K562 (cell line): ENCODE measurements around the gene GPC2. TPM values are rescaled to one million over a fixed set of nuclear protein-coding genes. Genes with fewer than 3 reads are reported as not detected.

Experiments used
- CLOCK ChIP-seq: fragments of 250-450 bp; sonication (Bioruptor Pico); IDR thresholded peaks from 2 replicates; pipeline ENCODE4 v1.4.0; 2020; ENCODE audit warnings: mild to moderate bottlenecking, moderate library complexity, borderline replicate concordance
- ERF ChIP-seq: fragments of 450-650 bp; formaldehyde crosslinking; IDR thresholded peaks from 2 replicates; pipeline ENCODE4 v1.4.0; 2020; ENCODE audit warnings: mild to moderate bottlenecking, mixed read lengths
- ETV6 ChIP-seq, 3 experiments: fragments of 150-350 bp in 1 of 3; sonication (generic) in 1 of 3; formaldehyde crosslinking in 1 of 3; IDR thresholded peaks; 2 replicates each; pipeline versions ENCODE4 v1.6.1 to v1.8.0; 2014 to 2022; ENCODE audit warnings: borderline replicate concordance in 2 of 3, low read depth in 2 of 3, antibody characterized with exemption in 1 of 3, low read length in 1 of 3, mild to moderate bottlenecking in 1 of 3, missing genetic modification reagents in 1 of 3
- HDAC6 ChIP-seq: IDR thresholded peaks from 2 replicates; pipeline ENCODE4 v1.6.1; 2012; ENCODE audit warnings: low read depth, mild to moderate bottlenecking, control low read depth, inconsistent platforms, low read length, moderate library complexity
- HES1 ChIP-seq: fragments of 450-650 bp; IDR thresholded peaks from 2 replicates; pipeline ENCODE4 v1.6.1; 2016; ENCODE audit warnings: low read depth, mild to moderate bottlenecking, moderate library complexity
- HIVEP1 ChIP-seq: fragments of 250-450 bp; sonication (Bioruptor Pico); IDR thresholded peaks from 2 replicates; pipeline ENCODE4 v1.4.0; 2020; ENCODE audit warnings: mild to moderate bottlenecking
- PML ChIP-seq: IDR thresholded peaks from 2 replicates; pipeline ENCODE4 v1.6.1; 2012; ENCODE audit warnings: low read length, inconsistent platforms
- POLR2A ChIP-seq: fragments of 450-650 bp; conservative IDR thresholded peaks from 2 replicates; pipeline ENCODE4 v1.6.1; 2016
- RBFOX2 ChIP-seq: fragments of 200-400 bp; formaldehyde crosslinking; IDR thresholded peaks from 2 replicates; pipeline ENCODE4 v1.6.1; 2017; ENCODE audit warnings: low read depth, mild to moderate bottlenecking, low read length, moderate library complexity
- REST ChIP-seq, 2 experiments: fragments of 450-650 bp; formaldehyde crosslinking in 1 of 2; IDR thresholded peaks; 2 replicates each; pipeline versions ENCODE4 v1.4.0 to v1.6.1; 2014 to 2020; ENCODE audit warnings: mild to moderate bottlenecking in 2 of 2, borderline replicate concordance in 1 of 2, low read depth in 1 of 2
- THRB ChIP-seq: fragments of 450-650 bp; formaldehyde crosslinking; conservative IDR thresholded peaks from 2 replicates; pipeline ENCODE4 v1.4.0; 2022; ENCODE audit warnings: mild to moderate bottlenecking, missing genetic modification characterization
- polyA plus RNA-seq, 8 experiments: library from polyadenylated mRNA; depleted of rRNA in 4 of 8; stranded (reverse) in 5 of 8; unstranded in 3 of 8; fragments of >200 nt; fragmentation: Nextera tagmentation in 2 of 8; fragmentation: Illumina TruSeq in 1 of 8; extraction: Ambion mirVana in 2 of 8; extraction: Trizol in 1 of 8; gene quantifications; 2 replicates each; pipeline versions ENCODE4 v1.2.1 to v1.2.3, GENCODE V29; 2011 to 2014; ENCODE audit warnings: inconsistent platforms in 1 of 8, missing spikeins in 1 of 8
- total RNA-seq, 7 experiments: library from RNA; depleted of rRNA in 6 of 7; stranded (reverse); fragments of >200 nt in 6 of 7; fragmentation: Illumina TruSeq in 2 of 7; extraction: Trizol in 2 of 7; gene quantifications; 2 replicates each; pipeline versions ENCODE4 v1.2.1 to v1.2.3, GENCODE V29; 2011 to 2021; ENCODE audit warnings: low replicate concordance in 1 of 7

GPC2 gene
- total and polyA plus RNA-seq, 9 of the 15 experiments (the other 6 are each of a cell fraction or from before 2014, with no cell fraction given): 0.06 to 7.7 (median 1.4) TPM; not detected in 1

GRCh38 chr7:100153708-100154535 is 23.3 kb downstream of the GPC2 start (continued):
- peak; percentile 67; the same call in 1 of the 2 replicates for TF ChIP-seq RBFOX2
- TF ChIP-seq HDAC6: no peak
- no peak for TF ChIP-seq THRB
- TF ChIP-seq REST (IDR thresholded peaks at IDR 0.05; ENCODE audit: borderline replicate concordance): no peak
- peak; percentile 23; the same call in 1 of the 2 replicates for TF ChIP-seq REST (CRISPR knock-in tag; IDR thresholded peaks at IDR 0.05; ENCODE audit: low read depth)
- no peak for TF ChIP-seq CLOCK (CRISPR knock-in tag)
- TF ChIP-seq POLR2A: peak; percentile 49
- no peak for TF ChIP-seq HES1
- no peak for TF ChIP-seq HIVEP1 (CRISPR knock-in tag)
- TF ChIP-seq PML: 0 out of 2 replicates have a peak, but pooled peaks have one; percentile 6
- no peak for TF ChIP-seq ERF (CRISPR knock-in tag)
- TF ChIP-seq ETV6 (IDR thresholded peaks at IDR 0.05; ENCODE audit: borderline replicate concordance in 1 of 2, low read depth in 2 of 2, low read length in 1 of 2): no peak
- no peak for TF ChIP-seq ETV6 (CRISPR knock-in tag; IDR thresholded peaks at IDR 0.05; ENCODE audit: borderline replicate concordance)
